GM12801 (cell line): ENCODE data around the gene SAMD7.

Source experiments
- TF ChIP-seq, protein P1 (sequence below): IDR thresholded peaks from one replicate; pipeline ENCODE4 v1.5.1; 2011; ENCODE audit warnings: control low read depth; ENCODE audit not compliant: insufficient read length; ENCODE audit errors: extremely low read depth

SAMD7 gene

DNA sequence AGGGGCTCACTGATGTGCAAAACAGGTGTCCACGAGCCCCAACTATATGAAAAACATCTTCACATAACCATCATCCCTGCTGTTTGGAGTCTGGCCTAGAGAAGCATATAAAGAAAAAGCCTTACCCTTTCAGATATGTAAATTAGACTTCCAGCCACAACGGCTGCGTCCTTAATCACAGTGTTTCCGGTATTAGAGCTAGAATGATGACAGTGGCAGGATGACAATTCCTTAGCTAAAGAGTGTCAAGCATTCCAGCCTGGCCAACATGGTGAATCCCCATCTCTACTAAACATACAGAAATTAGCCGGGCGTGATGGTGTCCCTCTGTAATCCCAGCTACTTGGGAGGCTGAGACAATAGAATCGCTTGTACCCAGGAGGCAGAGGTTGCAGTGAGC lies 19.5 kb upstream of the SAMD7 start:
- TF ChIP-seq, protein P1, sequence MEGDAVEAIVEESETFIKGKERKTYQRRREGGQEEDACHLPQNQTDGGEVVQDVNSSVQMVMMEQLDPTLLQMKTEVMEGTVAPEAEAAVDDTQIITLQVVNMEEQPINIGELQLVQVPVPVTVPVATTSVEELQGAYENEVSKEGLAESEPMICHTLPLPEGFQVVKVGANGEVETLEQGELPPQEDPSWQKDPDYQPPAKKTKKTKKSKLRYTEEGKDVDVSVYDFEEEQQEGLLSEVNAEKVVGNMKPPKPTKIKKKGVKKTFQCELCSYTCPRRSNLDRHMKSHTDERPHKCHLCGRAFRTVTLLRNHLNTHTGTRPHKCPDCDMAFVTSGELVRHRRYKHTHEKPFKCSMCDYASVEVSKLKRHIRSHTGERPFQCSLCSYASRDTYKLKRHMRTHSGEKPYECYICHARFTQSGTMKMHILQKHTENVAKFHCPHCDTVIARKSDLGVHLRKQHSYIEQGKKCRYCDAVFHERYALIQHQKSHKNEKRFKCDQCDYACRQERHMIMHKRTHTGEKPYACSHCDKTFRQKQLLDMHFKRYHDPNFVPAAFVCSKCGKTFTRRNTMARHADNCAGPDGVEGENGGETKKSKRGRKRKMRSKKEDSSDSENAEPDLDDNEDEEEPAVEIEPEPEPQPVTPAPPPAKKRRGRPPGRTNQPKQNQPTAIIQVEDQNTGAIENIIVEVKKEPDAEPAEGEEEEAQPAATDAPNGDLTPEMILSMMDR = no peak

DNA sequence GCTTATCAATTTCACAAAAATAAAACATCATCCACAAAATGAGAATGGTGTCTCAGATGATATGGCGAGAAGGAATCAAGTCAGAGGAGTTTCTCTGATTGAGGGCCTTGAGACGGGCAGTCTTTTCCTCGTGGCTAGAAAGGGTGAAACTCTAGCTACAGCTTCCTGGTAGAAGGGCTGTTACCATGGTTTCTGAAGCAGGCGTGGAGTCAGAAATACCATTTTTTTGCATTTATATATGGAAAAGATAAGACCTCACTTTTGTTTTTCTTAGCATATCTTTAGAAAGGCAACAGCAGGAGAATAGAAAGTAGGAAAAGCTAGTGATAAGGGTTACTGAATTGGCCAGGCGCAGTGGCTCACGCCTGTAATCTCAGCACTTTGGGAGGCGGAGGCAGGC lies 17.3 kb upstream of the SAMD7 start:
- TF ChIP-seq, protein P1 = no peak

DNA sequence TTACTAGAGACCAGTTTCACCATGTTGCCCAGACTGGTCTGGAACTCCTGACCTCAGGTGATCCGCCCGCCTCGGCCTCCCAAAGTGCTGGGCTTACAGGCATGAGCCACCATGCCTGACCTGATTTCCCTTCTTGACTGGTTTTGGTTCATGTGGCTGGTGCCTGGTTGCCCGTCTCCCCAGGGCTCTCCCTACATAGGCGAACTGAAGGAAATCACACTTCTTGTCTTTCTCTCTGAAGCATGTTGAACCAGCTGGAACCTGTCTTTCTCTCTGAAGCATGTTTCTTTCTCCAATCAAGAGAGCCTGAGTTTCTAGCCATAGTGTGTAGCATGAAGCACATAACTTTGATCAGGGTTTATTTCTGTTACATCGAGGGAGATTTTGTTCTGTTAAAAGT lies 16.3 kb upstream of the SAMD7 start:
- TF ChIP-seq, protein P1 = no peak

DNA sequence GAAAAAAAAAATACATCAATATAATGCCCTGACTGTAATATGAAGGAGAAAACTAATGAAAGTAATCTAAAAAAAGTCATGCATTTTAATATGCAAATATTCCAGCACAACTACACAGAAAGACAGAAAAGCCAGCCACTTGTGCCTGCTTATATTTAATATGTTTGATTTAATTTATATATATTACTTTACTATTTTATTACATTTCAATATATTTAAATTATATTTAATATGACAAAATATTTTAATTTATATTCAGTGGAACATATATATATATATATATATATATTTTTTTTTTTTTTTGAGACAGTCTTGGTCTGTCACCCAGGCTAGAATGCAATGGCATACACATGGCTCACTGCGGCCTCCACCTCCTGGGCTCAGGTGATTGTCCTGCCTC lies 14.1 kb upstream of the SAMD7 start:
- TF ChIP-seq, protein P1 = no peak

DNA sequence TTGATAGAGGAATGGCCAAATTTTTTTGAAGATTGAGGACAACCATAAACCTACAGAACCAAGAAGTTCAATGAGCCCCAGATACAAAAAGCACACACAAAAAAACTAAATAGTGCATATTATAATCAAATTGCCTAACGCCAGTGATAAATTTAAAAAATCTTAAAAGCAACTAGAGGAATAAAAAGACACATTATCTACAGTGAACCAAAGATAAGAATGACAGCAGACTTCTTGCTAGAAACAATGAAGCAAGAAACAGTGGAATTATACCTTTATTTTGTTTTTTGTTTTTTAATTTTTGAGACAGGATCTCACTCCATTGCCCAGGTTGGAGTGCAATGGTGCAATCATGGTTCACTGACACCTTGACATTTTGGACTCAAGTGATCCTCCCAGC lies 9.9 kb upstream of the SAMD7 start:
- TF ChIP-seq, protein P1 = no peak

DNA sequence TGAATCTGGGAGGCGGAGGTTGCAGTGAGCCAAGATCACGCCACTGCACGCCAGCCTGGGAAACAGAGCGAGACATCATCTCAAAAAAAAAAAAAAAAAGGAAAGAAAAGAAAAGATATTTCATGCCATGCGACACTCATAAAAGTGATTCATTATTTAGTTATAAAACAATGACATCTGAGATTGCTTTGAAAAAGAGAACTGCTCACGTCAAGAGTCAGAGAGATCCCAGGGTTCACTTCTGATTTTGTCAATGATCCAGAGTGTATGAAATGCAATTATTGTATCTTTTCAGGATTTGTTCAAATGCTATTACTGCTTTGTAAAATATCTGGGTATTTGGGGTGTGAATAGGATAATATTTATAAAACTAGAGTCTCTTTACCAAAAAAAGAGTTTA lies 6.0 kb upstream of the SAMD7 start:
- TF ChIP-seq, protein P1 = no peak

DNA sequence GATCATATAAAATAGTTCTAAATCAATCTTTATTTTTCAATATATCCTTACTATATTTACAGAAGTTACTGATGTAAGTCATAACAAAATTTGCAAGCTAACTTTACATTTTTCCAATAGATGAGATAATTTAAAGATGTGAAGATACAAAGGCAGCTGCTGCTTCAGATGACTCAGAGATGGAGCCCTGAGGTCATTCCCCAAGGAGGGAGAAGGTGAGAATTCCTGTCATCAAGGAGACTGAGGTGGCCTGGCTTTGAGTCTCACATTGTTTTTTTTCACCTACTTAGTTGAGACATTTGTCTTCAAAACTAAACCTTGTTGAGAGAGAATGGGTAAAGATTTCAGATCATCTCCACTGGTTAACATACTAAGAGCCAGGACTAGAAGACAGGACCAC lies 3.9 kb upstream of the SAMD7 start:
- TF ChIP-seq, protein P1 = no peak

DNA sequence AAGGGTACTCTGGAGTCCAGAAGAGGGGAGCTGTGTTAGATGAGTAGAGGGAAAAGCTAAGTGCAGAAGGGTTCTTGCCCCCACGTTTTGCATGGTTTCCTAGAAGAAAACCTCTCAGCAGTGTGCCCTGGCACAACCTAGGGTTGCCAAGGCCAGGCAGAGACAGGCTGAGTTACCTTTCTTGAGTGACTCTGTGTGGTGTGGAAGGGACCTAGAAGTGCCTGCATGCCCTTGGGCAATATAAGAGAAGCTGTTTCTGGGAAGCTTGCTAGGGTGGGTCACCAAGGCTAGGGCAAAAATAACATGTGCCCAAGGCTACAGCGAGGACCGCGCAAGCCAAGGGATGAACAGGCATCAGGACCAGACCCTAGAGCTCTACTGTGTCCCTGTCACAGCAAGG lies 3.4 kb upstream of the SAMD7 start:
- TF ChIP-seq, protein P1 = no peak
